ENCODE data around the gene FAM222B.

- peak; percentile 47 for TF ChIP-seq POLR2A (IDR thresholded peaks at IDR 0.05; ENCODE audit: low read length)
- TF ChIP-seq GATA1 (IDR thresholded peaks at IDR 0.05; ENCODE audit: low read depth, low read length): no peak
Observed at GRCh38 chr17:28843816-28844148, 1.2 kb upstream of the FAM222B start.

Measured in erythroblast (primary cell).